Measurements from ENCODE around the gene LANCL2.

- TF ChIP-seq EZH2phosphoT487 (IDR thresholded peaks at IDR 0.05; ENCODE audit: low read depth) = no peak
- TF ChIP-seq CTCF (IDR thresholded peaks at IDR 0.05; ENCODE audit: low read depth, low read length) = no peak
Observed at GRCh38 chr7:55369427-55370400, 4.6 kb downstream of the LANCL2 start.

All from OCI-LY3 (cell line).